SK-N-SH treated with all-trans-retinoic acid at 6 μM for 48 hours (cell line): Measurements from ENCODE around the gene ALLC.

Experiments used
- CSRNP3 ChIP-seq: fragments of 250-450 bp; sonication (Bioruptor Pico); IDR thresholded peaks from 2 replicates; pipeline ENCODE4 v1.5.1; 2021; ENCODE audit warnings: mild to moderate bottlenecking, moderate library complexity
- ESRRG ChIP-seq: fragments of 250-450 bp; sonication (Bioruptor Pico); IDR thresholded peaks from 2 replicates; pipeline ENCODE4 v1.6.1; 2021; ENCODE audit warnings: mild to moderate bottlenecking
- GLIS3 ChIP-seq: fragments of 250-450 bp; sonication (Bioruptor Pico); IDR thresholded peaks from 2 replicates; pipeline ENCODE4 v1.5.0; 2020; ENCODE audit warnings: mild to moderate bottlenecking, moderate library complexity
- OSR1 ChIP-seq: fragments of 250-450 bp; sonication (Bioruptor Pico); IDR thresholded peaks from 2 replicates; pipeline ENCODE4 v1.8.0; 2022; ENCODE audit warnings: moderate library complexity, mild to moderate bottlenecking, inconsistent platforms
- PPARA ChIP-seq: fragments of 250-450 bp; sonication (Bioruptor Pico); IDR thresholded peaks from 2 replicates; pipeline ENCODE4 v1.5.0; 2020; ENCODE audit warnings: mild to moderate bottlenecking, borderline replicate concordance
- TF ChIP-seq, protein P1 (sequence below): fragments of 250-450 bp; sonication (Bioruptor Pico); IDR thresholded peaks from 2 replicates; pipeline ENCODE4 v1.8.0; 2020; ENCODE audit warnings: mild to moderate bottlenecking, moderate library complexity, borderline replicate concordance
- TF ChIP-seq, protein P2 (sequence below): fragments of 250-450 bp; sonication (Bioruptor Pico); IDR thresholded peaks from 2 replicates; pipeline ENCODE4 v1.8.0; 2021; ENCODE audit warnings: low read depth, mild to moderate bottlenecking, moderate library complexity, borderline replicate concordance

DNA sequence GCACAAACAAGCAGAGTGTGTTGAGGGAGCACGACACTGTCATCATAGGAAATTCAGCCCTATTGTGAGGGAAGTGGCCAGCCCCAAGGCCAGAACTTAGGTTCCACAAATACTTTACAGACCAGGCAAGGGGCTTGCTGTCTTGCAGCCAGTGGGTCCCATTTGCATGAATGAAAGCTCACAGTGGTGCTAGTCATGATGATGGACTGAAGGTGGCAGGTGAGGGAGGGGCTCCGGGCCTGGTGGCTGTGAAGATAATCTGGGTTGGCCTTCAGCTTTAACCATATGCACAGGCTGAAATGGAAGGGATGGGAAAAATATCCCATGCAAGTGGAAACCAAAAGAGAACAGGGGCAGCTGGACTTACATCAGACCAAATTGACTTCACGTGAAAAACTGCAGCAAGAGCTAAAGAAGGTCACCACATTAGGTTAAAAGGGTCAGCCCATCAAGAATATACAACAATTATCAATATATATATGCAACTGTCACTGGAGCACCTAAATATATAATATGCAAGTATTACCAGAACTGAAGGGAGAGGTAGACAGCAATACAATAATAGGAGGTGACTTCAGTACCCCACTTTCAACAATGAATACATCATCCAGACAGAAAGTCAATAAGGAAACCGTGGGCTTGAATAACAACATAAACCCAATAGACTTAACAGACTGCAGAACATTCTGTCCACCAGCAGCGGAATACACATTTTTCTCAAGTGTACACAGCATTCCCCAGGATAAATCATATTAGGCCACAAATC, 84.9 kb downstream of the ALLC start:
- TF ChIP-seq, protein P1, sequence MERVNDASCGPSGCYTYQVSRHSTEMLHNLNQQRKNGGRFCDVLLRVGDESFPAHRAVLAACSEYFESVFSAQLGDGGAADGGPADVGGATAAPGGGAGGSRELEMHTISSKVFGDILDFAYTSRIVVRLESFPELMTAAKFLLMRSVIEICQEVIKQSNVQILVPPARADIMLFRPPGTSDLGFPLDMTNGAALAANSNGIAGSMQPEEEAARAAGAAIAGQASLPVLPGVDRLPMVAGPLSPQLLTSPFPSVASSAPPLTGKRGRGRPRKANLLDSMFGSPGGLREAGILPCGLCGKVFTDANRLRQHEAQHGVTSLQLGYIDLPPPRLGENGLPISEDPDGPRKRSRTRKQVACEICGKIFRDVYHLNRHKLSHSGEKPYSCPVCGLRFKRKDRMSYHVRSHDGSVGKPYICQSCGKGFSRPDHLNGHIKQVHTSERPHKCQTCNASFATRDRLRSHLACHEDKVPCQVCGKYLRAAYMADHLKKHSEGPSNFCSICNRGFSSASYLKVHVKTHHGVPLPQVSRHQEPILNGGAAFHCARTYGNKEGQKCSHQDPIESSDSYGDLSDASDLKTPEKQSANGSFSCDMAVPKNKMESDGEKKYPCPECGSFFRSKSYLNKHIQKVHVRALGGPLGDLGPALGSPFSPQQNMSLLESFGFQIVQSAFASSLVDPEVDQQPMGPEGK (CRISPR knock-in tag) = no peak
- TF ChIP-seq, protein P2, sequence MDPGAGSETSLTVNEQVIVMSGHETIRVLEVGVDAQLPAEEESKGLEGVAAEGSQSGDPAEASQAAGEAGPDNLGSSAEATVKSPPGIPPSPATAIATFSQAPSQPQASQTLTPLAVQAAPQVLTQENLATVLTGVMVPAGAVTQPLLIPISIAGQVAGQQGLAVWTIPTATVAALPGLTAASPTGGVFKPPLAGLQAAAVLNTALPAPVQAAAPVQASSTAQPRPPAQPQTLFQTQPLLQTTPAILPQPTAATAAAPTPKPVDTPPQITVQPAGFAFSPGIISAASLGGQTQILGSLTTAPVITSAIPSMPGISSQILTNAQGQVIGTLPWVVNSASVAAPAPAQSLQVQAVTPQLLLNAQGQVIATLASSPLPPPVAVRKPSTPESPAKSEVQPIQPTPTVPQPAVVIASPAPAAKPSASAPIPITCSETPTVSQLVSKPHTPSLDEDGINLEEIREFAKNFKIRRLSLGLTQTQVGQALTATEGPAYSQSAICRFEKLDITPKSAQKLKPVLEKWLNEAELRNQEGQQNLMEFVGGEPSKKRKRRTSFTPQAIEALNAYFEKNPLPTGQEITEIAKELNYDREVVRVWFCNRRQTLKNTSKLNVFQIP (CRISPR knock-in tag) = no peak
- TF ChIP-seq CSRNP3 = no peak
- no peak for TF ChIP-seq PPARA (CRISPR knock-in tag)
- TF ChIP-seq OSR1 (CRISPR knock-in tag) = no peak
- TF ChIP-seq ESRRG = no peak
- no peak for TF ChIP-seq GLIS3
